K562 (cell line): Measurements from ENCODE around the gene APOO. TPM values are rescaled to one million over a fixed set of nuclear protein-coding genes. Genes with fewer than 3 reads are reported as not detected.

ENCODE experiments used
- ARID3A ChIP-seq: IDR thresholded peaks from 2 replicates; pipeline ENCODE4 v1.6.1; 2012; ENCODE audit warnings: low read depth, low read length, improper control_type of control experiment, borderline replicate concordance
- BACH1 ChIP-seq: fragments of 200-800 bp; sonication (Bioruptor generic); IDR thresholded peaks from 2 replicates; pipeline ENCODE4 v1.6.1; 2016; ENCODE audit warnings: missing genetic modification characterization, missing compliant biosample characterization
- CHD1 ChIP-seq: fragments of 200-600 bp; sonication (generic); IDR thresholded peaks from one replicate; pipeline ENCODE4 v1.6.1; 2012; ENCODE audit warnings: mild to moderate bottlenecking, moderate library complexity, low read length, inconsistent platforms
- CREB3L1 ChIP-seq: fragments of 450-650 bp; IDR thresholded peaks from 2 replicates; pipeline ENCODE4 v1.6.1; 2014; ENCODE audit warnings: low read depth, mild to moderate bottlenecking, moderate library complexity, borderline replicate concordance
- DEAF1 ChIP-seq: fragments of 450-650 bp; formaldehyde crosslinking; IDR thresholded peaks from 2 replicates; pipeline ENCODE4 v1.4.0; 2020; ENCODE audit warnings: mild to moderate bottlenecking, moderate library complexity
- FOXP1 ChIP-seq: sonication (generic); formaldehyde crosslinking; IDR thresholded peaks from 2 replicates; pipeline ENCODE4 v1.8.0; 2022; ENCODE audit warnings: mild to moderate bottlenecking, missing genetic modification reagents
- HMBOX1 ChIP-seq: sonication (generic); IDR thresholded peaks from 2 replicates; pipeline ENCODE4 v1.6.1; 2016
- KAT8 ChIP-seq: fragments of 450-650 bp; IDR thresholded peaks from 2 replicates; pipeline ENCODE4 v1.6.1; 2016; ENCODE audit warnings: low read depth, mild to moderate bottlenecking
- L3MBTL2 ChIP-seq: fragments of 450-650 bp; IDR thresholded peaks from 2 replicates; pipeline ENCODE4 v1.6.1; 2016; ENCODE audit warnings: mild to moderate bottlenecking, moderate library complexity
- MAFG ChIP-seq: fragments of 450-650 bp; conservative IDR thresholded peaks from 2 replicates; pipeline ENCODE4 v1.6.1; 2016; ENCODE audit warnings: missing genetic modification characterization, missing compliant biosample characterization
- PRPF4 ChIP-seq: fragments of 200-400 bp; formaldehyde crosslinking; IDR thresholded peaks from one replicate; pipeline ENCODE4 v1.6.1; 2017; ENCODE audit warnings: low read length, low read depth, mild to moderate bottlenecking; ENCODE audit not compliant: insufficient read depth, poor library complexity, severe bottlenecking
- SP1 ChIP-seq: sonication (generic); formaldehyde crosslinking; IDR thresholded peaks from 2 replicates; pipeline ENCODE4 v1.8.1; 2022; ENCODE audit warnings: mild to moderate bottlenecking, missing genetic modification reagents
- ZNF224 ChIP-seq: sonication (generic); formaldehyde crosslinking; IDR thresholded peaks from 2 replicates; pipeline ENCODE4 v1.8.0; 2022; ENCODE audit warnings: mild to moderate bottlenecking, missing genetic modification reagents
- ZNF592 ChIP-seq: fragments of 450-650 bp; IDR thresholded peaks from 2 replicates; pipeline ENCODE4 v1.6.1; 2017; ENCODE audit warnings: antibody characterized with exemption, mild to moderate bottlenecking
- ZNF780A ChIP-seq: fragments of 250-450 bp; sonication (Bioruptor Pico); IDR thresholded peaks from 2 replicates; pipeline ENCODE4 v1.5.0; 2021; ENCODE audit warnings: mild to moderate bottlenecking
- ZNF830 ChIP-seq: fragments of 250-450 bp; sonication (Bioruptor Pico); IDR thresholded peaks from 2 replicates; pipeline ENCODE4 v1.5.0; 2021; ENCODE audit warnings: mild to moderate bottlenecking
- polyA plus RNA-seq, 8 experiments: library from polyadenylated mRNA; depleted of rRNA in 4 of 8; stranded (reverse) in 5 of 8; unstranded in 3 of 8; fragments of >200 nt; fragmentation: Nextera tagmentation in 2 of 8; fragmentation: Illumina TruSeq in 1 of 8; extraction: Ambion mirVana in 2 of 8; extraction: Trizol in 1 of 8; gene quantifications; 2 replicates each; pipeline versions ENCODE4 v1.2.1 to v1.2.3, GENCODE V29; 2011 to 2014; ENCODE audit warnings: inconsistent platforms in 1 of 8, missing spikeins in 1 of 8
- total RNA-seq, 7 experiments: library from RNA; depleted of rRNA in 6 of 7; stranded (reverse); fragments of >200 nt in 6 of 7; fragmentation: Illumina TruSeq in 2 of 7; extraction: Trizol in 2 of 7; gene quantifications; 2 replicates each; pipeline versions ENCODE4 v1.2.1 to v1.2.3, GENCODE V29; 2011 to 2021; ENCODE audit warnings: low replicate concordance in 1 of 7

The APOO gene
- total and polyA plus RNA-seq, 9 of the 15 experiments (the other 6 are each of a cell fraction or from before 2014, with no cell fraction given) = 37.3 to 76.4 (median 60.8) TPM

GRCh38 chrX:23901805-23902204, 5.9 kb downstream of the APOO start (continued):
- TF ChIP-seq BACH1 (tag) (no peak), SP1 (CRISPR knock-in tag) (no peak), ZNF592 (peak; percentile 41; the same call in 1 of the 2 replicates), ARID3A (no peak), ZNF830 (no peak), PRPF4 (no peak), ZNF224 (CRISPR knock-in tag) (no peak), L3MBTL2 (peak; percentile 67; the same call in 1 of the 2 replicates), FOXP1 (CRISPR knock-in tag) (no peak), HMBOX1 (peak; percentile 40; the same call in 1 of the 2 replicates), CREB3L1 (no peak), KAT8 (no peak), ZNF780A (no peak), DEAF1 (peak; percentile 78), CHD1 (no peak), MAFG (tag) (no peak)
